ENCODE measurements around the gene SYCP2L.

The SYCP2L gene

DNA sequence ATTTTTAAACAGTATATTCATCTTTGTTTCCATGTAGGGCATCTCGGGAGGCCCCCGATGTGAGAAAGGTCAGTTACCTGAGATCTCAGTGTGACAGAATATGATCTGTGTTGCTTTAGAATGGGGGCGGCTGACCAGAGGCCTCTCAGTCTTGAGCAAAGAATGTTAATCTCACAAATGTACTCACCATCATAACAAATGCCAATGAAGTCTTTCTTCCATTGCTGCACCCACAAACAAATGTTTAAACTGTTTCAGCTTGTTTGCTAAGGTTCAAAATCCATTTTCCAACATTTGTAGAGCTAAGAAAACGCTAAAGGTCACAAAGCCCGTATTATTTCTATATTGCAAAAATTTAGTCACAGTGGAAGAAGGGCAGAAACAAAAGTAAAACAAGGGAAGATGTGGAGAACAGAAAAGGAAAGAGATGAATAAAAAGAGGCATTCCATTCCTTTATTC is 125.5 kb downstream of the SYCP2L start:
- Mint-ChIP-seq H3K36me3 (ENCODE audit: low read depth) (peaks cover 4% of the 10 kb centered on the region), H3K27me3 (ENCODE audit: low read depth) (no peaks in the 10 kb centered on the region), H3K4me3 (no peak overlapping the region), H3K4me1 (peaks cover 24% of the 10 kb centered on the region), H3K27ac (no peak overlapping the region), H3K9me3 (no peaks in the 10 kb centered on the region)
- TF ChIP-seq, protein P1, sequence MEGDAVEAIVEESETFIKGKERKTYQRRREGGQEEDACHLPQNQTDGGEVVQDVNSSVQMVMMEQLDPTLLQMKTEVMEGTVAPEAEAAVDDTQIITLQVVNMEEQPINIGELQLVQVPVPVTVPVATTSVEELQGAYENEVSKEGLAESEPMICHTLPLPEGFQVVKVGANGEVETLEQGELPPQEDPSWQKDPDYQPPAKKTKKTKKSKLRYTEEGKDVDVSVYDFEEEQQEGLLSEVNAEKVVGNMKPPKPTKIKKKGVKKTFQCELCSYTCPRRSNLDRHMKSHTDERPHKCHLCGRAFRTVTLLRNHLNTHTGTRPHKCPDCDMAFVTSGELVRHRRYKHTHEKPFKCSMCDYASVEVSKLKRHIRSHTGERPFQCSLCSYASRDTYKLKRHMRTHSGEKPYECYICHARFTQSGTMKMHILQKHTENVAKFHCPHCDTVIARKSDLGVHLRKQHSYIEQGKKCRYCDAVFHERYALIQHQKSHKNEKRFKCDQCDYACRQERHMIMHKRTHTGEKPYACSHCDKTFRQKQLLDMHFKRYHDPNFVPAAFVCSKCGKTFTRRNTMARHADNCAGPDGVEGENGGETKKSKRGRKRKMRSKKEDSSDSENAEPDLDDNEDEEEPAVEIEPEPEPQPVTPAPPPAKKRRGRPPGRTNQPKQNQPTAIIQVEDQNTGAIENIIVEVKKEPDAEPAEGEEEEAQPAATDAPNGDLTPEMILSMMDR (IDR thresholded peaks at IDR 0.05; ENCODE audit: unreplicated experiment in 3 of 3), result no peak

DNA sequence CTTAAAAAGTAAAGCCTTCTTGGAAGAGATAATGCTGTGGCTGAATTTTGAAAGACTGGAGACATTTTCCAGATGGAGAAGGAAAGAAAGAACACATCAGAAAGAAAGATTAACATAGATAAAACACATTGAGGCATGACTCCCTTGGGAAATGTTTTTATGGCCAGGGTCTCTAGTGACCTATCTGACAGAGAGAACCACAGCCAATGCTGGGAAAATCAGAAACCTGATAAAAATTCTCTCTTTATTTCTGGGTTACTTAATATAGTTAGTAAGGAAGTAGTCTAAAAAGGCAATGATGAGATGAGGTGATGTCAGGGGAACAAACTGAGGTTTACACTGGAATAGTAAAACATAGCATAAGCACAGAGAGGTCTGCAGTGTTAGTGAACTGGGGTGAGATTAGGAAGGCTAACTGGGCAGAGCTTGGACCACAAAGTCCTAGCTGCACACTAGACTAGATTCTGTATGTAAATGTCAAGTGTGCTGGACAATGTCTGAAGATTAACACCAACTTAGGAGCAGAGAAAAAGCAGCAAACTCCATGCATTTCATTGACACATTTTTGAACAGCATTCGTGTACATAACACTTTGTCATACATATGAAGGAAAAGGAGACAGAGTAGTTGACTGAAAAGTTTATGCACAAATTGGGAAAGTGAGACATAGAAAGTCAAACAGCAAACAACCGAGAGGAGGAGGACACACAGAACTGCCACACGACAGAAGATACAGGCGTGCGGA is 126.3 kb downstream of the SYCP2L start:
- peaks cover 24% of the 10 kb centered on the region for H3K4me1 Mint-ChIP-seq
- peaks cover 4% of the 10 kb centered on the region for H3K36me3 Mint-ChIP-seq (ENCODE audit: low read depth)
- TF ChIP-seq, protein P1 (IDR thresholded peaks at IDR 0.05; ENCODE audit: unreplicated experiment in 3 of 3), result no peak
- no peaks in the 10 kb centered on the region for H3K27me3 Mint-ChIP-seq (ENCODE audit: low read depth)
- no peaks in the 10 kb centered on the region for H3K9me3 Mint-ChIP-seq
- no peak overlapping the region for H3K4me3 Mint-ChIP-seq
- H3K27ac Mint-ChIP-seq, result peak overlapping the region in 2 of 3 experiments; percentile 4 to 6

DNA sequence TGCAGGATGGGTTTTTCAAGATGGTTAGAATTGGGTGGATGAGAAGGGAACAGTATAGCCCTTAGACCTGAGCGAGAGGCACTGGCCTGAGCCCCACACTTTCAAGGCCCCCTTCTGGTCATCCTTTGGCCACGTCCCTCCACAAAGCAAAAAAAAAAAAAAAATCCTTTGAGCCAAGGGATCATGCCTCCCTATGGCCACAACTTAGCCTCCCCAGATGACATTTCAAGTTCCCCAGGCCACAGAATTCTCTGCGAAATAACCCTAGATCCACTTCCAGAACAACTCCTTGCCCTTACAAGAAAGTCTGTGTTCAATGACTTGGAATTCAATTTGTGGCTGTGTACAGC is 126.8 kb downstream of the SYCP2L start:
- Mint-ChIP-seq H3K36me3 (ENCODE audit: low read depth) (peaks cover 4% of the 10 kb centered on the region), H3K4me3 (no peak overlapping the region), H3K4me1 (peaks cover 21% of the 10 kb centered on the region), H3K27me3 (ENCODE audit: low read depth) (no peaks in the 10 kb centered on the region), H3K9me3 (no peaks in the 10 kb centered on the region), H3K27ac (no peak overlapping the region)
- TF ChIP-seq, protein P1 (IDR thresholded peaks at IDR 0.05; ENCODE audit: unreplicated experiment in 3 of 3), result no peak

DNA sequence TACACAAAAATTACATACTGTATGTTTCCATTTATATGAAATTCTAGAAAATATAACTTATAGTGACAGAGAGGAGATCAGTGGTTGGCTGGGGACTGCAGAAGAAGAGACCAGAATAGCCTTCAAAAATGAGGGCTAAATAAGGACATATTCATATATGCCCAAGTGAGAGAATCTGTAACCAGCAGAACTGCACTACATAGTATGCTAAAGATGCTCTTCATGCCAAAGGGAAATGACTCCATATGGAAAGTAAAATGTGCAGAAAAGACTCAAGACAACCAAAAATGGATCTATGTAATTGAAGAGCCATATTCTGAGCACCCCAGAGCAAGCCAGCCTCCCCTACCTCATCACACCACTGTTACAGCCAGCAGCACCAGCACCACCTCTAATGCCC is 128.2 kb downstream of the SYCP2L start:
- H3K36me3 Mint-ChIP-seq (ENCODE audit: low read depth), result no peaks in the 10 kb centered on the region
- no peaks in the 10 kb centered on the region for H3K27me3 Mint-ChIP-seq (ENCODE audit: low read depth)
- peaks cover 10% of the 10 kb centered on the region for H3K4me1 Mint-ChIP-seq
- TF ChIP-seq, protein P1 (IDR thresholded peaks at IDR 0.05; ENCODE audit: unreplicated experiment in 3 of 3), result no peak
- no peak overlapping the region for H3K4me3 Mint-ChIP-seq
- no peaks in the 10 kb centered on the region for H3K9me3 Mint-ChIP-seq
- H3K27ac Mint-ChIP-seq, result no peak overlapping the region

DNA sequence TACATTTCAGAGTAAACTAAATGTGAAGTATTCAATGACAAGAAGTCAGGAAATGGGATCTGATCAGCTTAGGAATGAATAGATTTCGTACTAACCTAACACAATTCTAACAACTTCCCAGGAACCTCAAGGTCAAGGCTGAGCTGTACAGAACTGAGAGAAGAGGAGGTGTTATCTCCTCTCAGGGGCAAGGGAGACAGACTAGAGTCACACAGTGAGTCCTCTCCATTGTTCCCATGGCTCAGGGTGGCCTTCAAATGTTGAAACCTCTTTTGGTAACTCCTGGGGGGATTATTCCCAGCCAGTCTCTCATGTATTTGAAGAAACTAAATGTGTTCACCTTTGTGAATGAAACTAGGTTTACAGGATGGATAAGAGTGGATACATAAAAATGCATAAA is 129.6 kb downstream of the SYCP2L start:
- H3K27me3 Mint-ChIP-seq (ENCODE audit: low read depth), result no peaks in the 10 kb centered on the region
- peaks cover 16% of the 10 kb centered on the region for H3K4me1 Mint-ChIP-seq
- no peak overlapping the region for H3K4me3 Mint-ChIP-seq
- no peaks in the 10 kb centered on the region for H3K9me3 Mint-ChIP-seq
- no peaks in the 10 kb centered on the region for H3K36me3 Mint-ChIP-seq (ENCODE audit: low read depth)
- TF ChIP-seq, protein P1 (IDR thresholded peaks at IDR 0.05; ENCODE audit: unreplicated experiment in 3 of 3), result no peak
- H3K27ac Mint-ChIP-seq, result no peak overlapping the region

DNA sequence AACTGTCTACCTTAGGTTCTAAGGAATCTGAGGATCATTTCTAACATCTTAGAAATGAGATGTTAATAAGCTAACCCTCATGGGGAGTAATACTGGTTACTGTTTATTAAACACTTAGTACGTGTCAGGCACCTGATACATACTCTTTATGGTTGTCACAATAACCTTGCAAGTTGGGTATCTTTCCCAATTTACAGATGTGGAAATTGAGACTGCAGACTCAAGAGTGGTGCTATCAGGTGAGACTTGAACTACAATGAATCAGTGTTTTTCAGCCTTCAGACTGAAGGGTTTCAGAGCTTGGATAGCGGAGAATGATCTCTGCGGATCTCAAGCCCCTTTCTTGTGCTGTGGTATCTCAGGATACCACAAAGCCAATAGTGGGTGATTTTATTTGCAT is 130.2 kb downstream of the SYCP2L start:
- Mint-ChIP-seq H3K27ac (no peak overlapping the region), H3K27me3 (ENCODE audit: low read depth) (no peaks in the 10 kb centered on the region), H3K4me3 (no peak overlapping the region), H3K9me3 (no peaks in the 10 kb centered on the region), H3K36me3 (ENCODE audit: low read depth) (no peaks in the 10 kb centered on the region), H3K4me1 (peaks cover 16% of the 10 kb centered on the region)
- TF ChIP-seq, protein P1 (IDR thresholded peaks at IDR 0.05; ENCODE audit: unreplicated experiment in 3 of 3), result no peak
